NCI-H2196 (cell line): ENCODE measurements around the gene HNF4A.
A peak's percentile ranks its signal among the peaks of the same experiment; 100 is the strongest.

Source experiments
- DNase-seq: peaks from one replicate; lab custom pipeline; 2025; ENCODE audit not compliant: unreplicated experiment; lab: John Stamatoyannopoulos, UW

The HNF4A gene

GRCh38 chr20:44392088-44392775 is 36.7 kb downstream of the HNF4A start:
- DNase-seq = no peak

- DNase-seq = no peak
Observed at GRCh38 chr20:44392776-44393607, 37.5 kb downstream of the HNF4A start.

- DNase-seq = no peak
Observed at GRCh38 chr20:44393608-44394451, 38.3 kb downstream of the HNF4A start.

- no peak for DNase-seq
Observed at GRCh38 chr20:44394452-44394701, 38.9 kb downstream of the HNF4A start.

GRCh38 chr20:44394702-44395460 is 39.4 kb downstream of the HNF4A start:
- no peak for DNase-seq

- DNase-seq = no peak
Observed at GRCh38 chr20:44395461-44396340, 40.2 kb downstream of the HNF4A start.

GRCh38 chr20:44396369-44397130 is 41.1 kb downstream of the HNF4A start:
- no peak for DNase-seq

- DNase-seq = no peak
Observed at GRCh38 chr20:44398335-44398734, 42.8 kb downstream of the HNF4A start.

- DNase-seq = no peak
Observed at GRCh38 chr20:44399446-44399845, 43.9 kb downstream of the HNF4A start.

- no peak for DNase-seq
Observed at GRCh38 chr20:44400671-44400969, 45.1 kb downstream of the HNF4A start.

- DNase-seq = no peak
Observed at GRCh38 chr20:44400970-44401769, 45.7 kb downstream of the HNF4A start.

- no peak for DNase-seq
Observed at GRCh38 chr20:44401770-44402390, 46.4 kb downstream of the HNF4A start.

GRCh38 chr20:44402391-44403193 is 47.1 kb downstream of the HNF4A start:
- peak; percentile 27 for DNase-seq

- DNase-seq = no peak
Observed at GRCh38 chr20:44403194-44404112, 48.0 kb downstream of the HNF4A start.

GRCh38 chr20:44404204-44405181 is 49.0 kb downstream of the HNF4A start:
- no peak for DNase-seq
